PC-9 (cell line): Measurements from ENCODE around the gene SMIM3. TPM values are rescaled to one million over a fixed set of nuclear protein-coding genes. Genes with fewer than 3 reads are reported as not detected.
"Not testable (repeated sequence)": the region's sequence is repeated elsewhere in the genome, so short reads cannot be mapped to it uniquely, and the experiment has no call there.

ENCODE experiments used
- BruUV-seq: library from RNA; stranded (reverse); fragments of 400-500 nt; replicated peaks from 2 replicates; lab custom pipeline; 2021; lab: Mats Ljungman, UMichigan
- CTCF ChIA-PET: fragments of 300-600 bp; sonication (Branson Sonifier 250); formaldehyde crosslinking; loops from one replicate; lab custom pipeline; 2022; ENCODE audit warnings: antibody characterized with exemption; lab: Charles Lee
- POLR2A ChIA-PET: fragments of 300-600 bp; sonication (Branson Sonifier 250); formaldehyde crosslinking; loops from one replicate; lab custom pipeline; 2022; ENCODE audit warnings: antibody characterized with exemption; ENCODE audit not compliant: unreplicated experiment; lab: Charles Lee
- DNase-seq, 2 experiments: peaks; one replicate each; pipeline versions ENCODE4 v3.0.0 to v3.0.0-alpha.2; 2015 to 2022; ENCODE audit warnings: mixed read lengths in 1 of 2
- H2AFZ ChIP-seq: fragments of 200-600 bp; sonication (generic); 2 replicates; pipeline ENCODE4 v1.8.1; 2017; ENCODE audit warnings: antibody characterized with exemption
- H3F3A ChIP-seq: fragments of 200-600 bp; sonication (generic); 2 replicates; pipeline ENCODE4 v1.8.1; 2017; ENCODE audit warnings: antibody characterized with exemption, mild to moderate bottlenecking, low read depth; ENCODE audit not compliant: insufficient read depth
- H3K27ac ChIP-seq: fragments of 200-600 bp; sonication (generic); 2 replicates; pipeline ENCODE4 v1.6.1; 2016; ENCODE audit warnings: mixed run types
- H3K27me3 ChIP-seq: fragments of 200-600 bp; sonication (generic); 2 replicates; pipeline ENCODE4 v1.6.1; 2016; ENCODE audit warnings: low read depth, mixed run types; ENCODE audit not compliant: insufficient read depth
- H3K36me3 ChIP-seq: fragments of 200-600 bp; sonication (generic); 2 replicates; pipeline ENCODE4 v1.6.1; 2016; ENCODE audit warnings: low read depth, mixed run types
- H3K4me1 ChIP-seq: fragments of 200-600 bp; sonication (generic); replicated peaks from 2 replicates; pipeline ENCODE4 v1.6.1; 2016; ENCODE audit warnings: mixed run types; ENCODE audit not compliant: insufficient read depth
- H3K4me2 ChIP-seq: fragments of 200-600 bp; sonication (generic); 2 replicates; pipeline ENCODE4 v1.6.1; 2017; ENCODE audit warnings: mixed run types
- H3K4me3 ChIP-seq: fragments of 200-600 bp; sonication (generic); 2 replicates; pipeline ENCODE4 v1.6.1; 2016; ENCODE audit warnings: mixed run types
- H3K79me2 ChIP-seq: fragments of 200-600 bp; sonication (generic); 2 replicates; pipeline ENCODE4 v1.6.1; 2017; ENCODE audit warnings: low read depth, mixed run types
- H3K9me2 ChIP-seq: fragments of 200-600 bp; sonication (generic); 2 replicates; pipeline ENCODE4 v1.8.1; 2017; ENCODE audit warnings: mild to moderate bottlenecking; ENCODE audit not compliant: insufficient read depth
- H3K9me3 ChIP-seq: fragments of 200-600 bp; sonication (generic); 2 replicates; pipeline ENCODE4 v1.8.1; 2016; ENCODE audit warnings: low read depth; ENCODE audit not compliant: insufficient read depth
- H4K20me1 ChIP-seq: fragments of 200-600 bp; sonication (generic); 2 replicates; pipeline ENCODE4 v1.8.1; 2017; ENCODE audit not compliant: insufficient read depth
- EZH2 ChIP-seq: fragments of 200-600 bp; sonication (generic); IDR thresholded peaks from 2 replicates; pipeline ENCODE4 v1.8.0; 2017; ENCODE audit warnings: antibody characterized with exemption, low read depth
- intact Hi-C: fragments of 100-400 bp; cut with micrococcal nuclease; formaldehyde crosslinking; loops from one replicate; pipeline ENCODE4 v1.10.0; 2022; ENCODE audit not compliant: unreplicated experiment
- total RNA-seq: library from RNA; stranded (reverse); gene quantifications from 2 replicates; pipeline ENCODE4 v1.2.3, GENCODE V29; 2021
- TF ChIP-seq, protein P1 (sequence below): fragments of 200-600 bp; sonication (generic); conservative IDR thresholded peaks from 2 replicates; pipeline ENCODE4 v1.6.1; 2017; ENCODE audit warnings: mixed run types, antibody characterized with exemption, mild to moderate bottlenecking, moderate library complexity

The SMIM3 gene
- total RNA-seq, 1 experiment from 2014 or later: 12.1 TPM

GRCh38 chr5:150740992-150741391, 37.6 kb upstream of the SMIM3 start:
- 0 out of 2 replicates have a peak, but pooled peaks cover 3% of the 10 kb centered on the region for H4K20me1 ChIP-seq
- TF ChIP-seq EZH2: no peak
- TF ChIP-seq, protein P1, sequence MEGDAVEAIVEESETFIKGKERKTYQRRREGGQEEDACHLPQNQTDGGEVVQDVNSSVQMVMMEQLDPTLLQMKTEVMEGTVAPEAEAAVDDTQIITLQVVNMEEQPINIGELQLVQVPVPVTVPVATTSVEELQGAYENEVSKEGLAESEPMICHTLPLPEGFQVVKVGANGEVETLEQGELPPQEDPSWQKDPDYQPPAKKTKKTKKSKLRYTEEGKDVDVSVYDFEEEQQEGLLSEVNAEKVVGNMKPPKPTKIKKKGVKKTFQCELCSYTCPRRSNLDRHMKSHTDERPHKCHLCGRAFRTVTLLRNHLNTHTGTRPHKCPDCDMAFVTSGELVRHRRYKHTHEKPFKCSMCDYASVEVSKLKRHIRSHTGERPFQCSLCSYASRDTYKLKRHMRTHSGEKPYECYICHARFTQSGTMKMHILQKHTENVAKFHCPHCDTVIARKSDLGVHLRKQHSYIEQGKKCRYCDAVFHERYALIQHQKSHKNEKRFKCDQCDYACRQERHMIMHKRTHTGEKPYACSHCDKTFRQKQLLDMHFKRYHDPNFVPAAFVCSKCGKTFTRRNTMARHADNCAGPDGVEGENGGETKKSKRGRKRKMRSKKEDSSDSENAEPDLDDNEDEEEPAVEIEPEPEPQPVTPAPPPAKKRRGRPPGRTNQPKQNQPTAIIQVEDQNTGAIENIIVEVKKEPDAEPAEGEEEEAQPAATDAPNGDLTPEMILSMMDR: no peak
- H3K27ac ChIP-seq: no peak overlapping the region
- peaks cover 8% of the 10 kb centered on the region; the same call in 1 of the 2 replicates for H3K36me3 ChIP-seq
- BruUV-seq: no TSS peak
- H3K4me1 ChIP-seq: no peaks in the 10 kb centered on the region
- no peak for DNase-seq
- intact Hi-C loops: no loop called here
- H3K9me3 ChIP-seq: no peaks in the 10 kb centered on the region; the same call in 1 of the 2 replicates
- H3K4me3 ChIP-seq: no peak overlapping the region
- H2AFZ ChIP-seq: no peak overlapping the region
- no peaks in the 10 kb centered on the region for H3K27me3 ChIP-seq
- ChIA-PET CTCF (interaction anchor here (0.6 to 0.7 kb wide), 2 partner anchors 38 to 291 kb away, joined by 3 to 9 read pairs; no protein-coding TSS in a partner anchor), POLR2A (no interaction called here)
- no peak overlapping the region for H3K4me2 ChIP-seq
- H3F3A ChIP-seq: no peaks in the 10 kb centered on the region
- no peaks in the 10 kb centered on the region for H3K9me2 ChIP-seq
- peaks cover 22% of the 10 kb centered on the region for H3K79me2 ChIP-seq

- intact Hi-C loops, H3K4me2 ChIP-seq, CTCF ChIA-PET, POLR2A ChIA-PET, H2AFZ ChIP-seq, H3K4me3 ChIP-seq, H3K79me2 ChIP-seq, H4K20me1 ChIP-seq, BruUV-seq, H3K9me3 ChIP-seq, DNase-seq, H3K27me3 ChIP-seq, H3K9me2 ChIP-seq, H3K36me3 ChIP-seq, H3K4me1 ChIP-seq, H3K27ac ChIP-seq, H3F3A ChIP-seq: not testable (repeated sequence)
Measured at GRCh38 chr5:150742455-150743141, 36.0 kb upstream of the SMIM3 start.

DNA sequence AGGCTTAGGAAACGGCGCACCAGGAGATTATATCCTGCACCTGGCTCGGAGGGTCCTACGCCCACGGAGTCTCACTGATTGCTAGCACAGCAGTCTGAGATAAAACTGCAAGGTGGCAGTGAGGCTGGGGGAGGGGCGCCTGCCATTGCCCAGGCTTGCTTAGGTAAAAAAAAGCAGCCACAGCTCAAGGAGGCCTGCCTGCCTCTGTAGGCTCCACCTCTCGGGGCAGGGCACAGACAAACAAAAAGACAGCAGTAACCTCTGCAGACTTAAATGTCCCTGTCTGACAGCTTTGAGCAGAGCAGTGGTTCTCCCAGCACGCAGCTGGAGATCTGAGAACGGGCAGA, 35.4 kb upstream of the SMIM3 start:
- H3F3A ChIP-seq, intact Hi-C loops, H3K9me3 ChIP-seq, CTCF ChIA-PET, H3K27ac ChIP-seq, H3K9me2 ChIP-seq, H3K4me3 ChIP-seq, H3K4me1 ChIP-seq, H3K4me2 ChIP-seq, BruUV-seq, H4K20me1 ChIP-seq, H2AFZ ChIP-seq, DNase-seq, POLR2A ChIA-PET, H3K36me3 ChIP-seq, H3K79me2 ChIP-seq, H3K27me3 ChIP-seq: not testable (repeated sequence)

DNA sequence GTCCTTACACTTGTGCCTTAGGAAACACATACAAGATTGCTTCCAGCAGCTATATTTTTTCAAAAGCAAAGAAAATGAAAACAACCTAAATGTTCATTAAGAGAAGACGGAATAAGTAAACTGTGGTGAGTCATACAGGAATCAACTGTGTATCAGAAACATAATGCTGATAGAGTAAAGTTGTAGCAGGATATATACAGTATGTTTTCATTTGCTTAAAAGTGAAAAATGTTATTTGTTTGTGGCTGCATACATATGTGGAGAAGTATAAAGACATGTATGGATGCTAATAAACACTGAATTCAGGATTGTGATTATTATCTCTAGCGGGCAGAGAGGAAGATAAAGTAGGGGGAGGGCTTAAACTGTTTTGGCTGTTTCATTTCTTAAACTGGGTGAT, 28.1 kb upstream of the SMIM3 start:
- H3K9me3 ChIP-seq: no peaks in the 10 kb centered on the region
- no peaks in the 10 kb centered on the region for H3K9me2 ChIP-seq
- TF ChIP-seq, protein P1: no peak
- no peak for TF ChIP-seq EZH2
- no peak overlapping the region for H2AFZ ChIP-seq
- CTCF ChIA-PET: no interaction called here
- H3K27ac ChIP-seq: no peak overlapping the region
- H3K79me2 ChIP-seq: peaks cover 30% of the 10 kb centered on the region
- H4K20me1 ChIP-seq: peaks cover 16% of the 10 kb centered on the region
- BruUV-seq: no TSS peak
- H3K4me2 ChIP-seq: no peak overlapping the region
- no peak for DNase-seq
- no peaks in the 10 kb centered on the region for H3K4me1 ChIP-seq
- no peak overlapping the region for H3K4me3 ChIP-seq
- no peaks in the 10 kb centered on the region for H3K27me3 ChIP-seq
- peaks cover 41% of the 10 kb centered on the region for H3K36me3 ChIP-seq
- intact Hi-C loops: no loop called here
- H3F3A ChIP-seq: peaks cover 15% of the 10 kb centered on the region
- POLR2A ChIA-PET: interaction anchor here (0.6 to 0.7 kb wide), 2 partner anchors 24 to 223 kb away, joined by 3 to 4 read pairs; no protein-coding TSS in a partner anchor
